Lung (tissue), 12 donors: ENCODE measurements around the gene ADAMTS2. TPM values are rescaled to one million over a fixed set of nuclear protein-coding genes. Genes with fewer than 3 reads are reported as not detected.

ENCODE experiments used
- ATAC-seq: fragments of 200-7000 bp; cut with Tn5 transposase; one replicate; pipeline ENCODE4 v1.9.1; 2020; ENCODE audit warnings: moderate number of reproducible peaks; ENCODE audit not compliant: insufficient read depth, low FRiP score
- DNase-seq, 3 donors: peaks; one replicate each; pipeline ENCODE4 v3.0.0-alpha.2; 2013 to 2017
- H3K27ac ChIP-seq, 2 donors: one replicate each; pipeline ENCODE4 v1.5.1; 2013; ENCODE audit warnings: mild to moderate bottlenecking in 2 of 2, moderate library complexity in 2 of 2, control low read depth in 1 of 2, inconsistent platforms in 1 of 2, low read depth in 1 of 2, low read length in 1 of 2
- H3K27me3 ChIP-seq, 3 donors: one replicate each; pipeline ENCODE4 v1.5.1; 2013; ENCODE audit warnings: low read length in 2 of 3; ENCODE audit not compliant: control insufficient read depth in 3 of 3, insufficient read depth in 3 of 3
- H3K36me3 ChIP-seq, 4 donors: one replicate each; pipeline ENCODE4 v1.5.1; 2013; ENCODE audit warnings: low read length in 4 of 4, mild to moderate bottlenecking in 1 of 4, moderate library complexity in 1 of 4; ENCODE audit not compliant: control insufficient read depth in 4 of 4, insufficient read depth in 4 of 4
- H3K4me1 ChIP-seq, 5 donors: one replicate each; pipeline ENCODE4 v1.5.1; 2013; ENCODE audit warnings: low read length in 5 of 5, mild to moderate bottlenecking in 2 of 5, moderate library complexity in 1 of 5; ENCODE audit not compliant: control insufficient read depth in 5 of 5, insufficient read depth in 5 of 5
- H3K4me3 ChIP-seq: one replicate; pipeline ENCODE4 v1.5.1; 2013; ENCODE audit warnings: mild to moderate bottlenecking, control low read depth, moderate library complexity
- H3K9ac ChIP-seq, 2 donors: one replicate each; pipeline ENCODE4 v1.5.1; 2013; ENCODE audit warnings: low read length in 2 of 2, control low read depth in 1 of 2; ENCODE audit not compliant: insufficient read depth in 1 of 2
- H3K9me3 ChIP-seq, 4 donors: one replicate each; pipeline ENCODE4 v1.5.1; 2013; ENCODE audit warnings: low read length in 3 of 4, mild to moderate bottlenecking in 1 of 4, moderate library complexity in 1 of 4; ENCODE audit not compliant: control insufficient read depth in 4 of 4, insufficient read depth in 3 of 4
- CTCF ChIP-seq: IDR thresholded peaks from 2 replicates; pipeline ENCODE4 v1.5.1; 2012; ENCODE audit warnings: mild to moderate bottlenecking; ENCODE audit errors: control extremely low read depth, extremely low read depth
- WGBS, 2 donors: extraction: QIAGEN DNeasy Blood & Tissue Kit; methylation state at CpG; one replicate each; pipeline ENCODE4 v1.1.7; 2013; 5-methylcytosine and 5-hydroxymethylcytosine counted together
- polyA plus RNA-seq, 2 donors: library from polyadenylated mRNA; stranded (reverse); fragments of 200-250 nt; gene quantifications; one replicate each; pipeline ENCODE4 v1.2.1, GENCODE V29; 2013
- total RNA-seq, 2 donors: library from RNA; depleted of rRNA in 1 of 2; stranded (reverse); fragments of >200 nt in 1 of 2; gene quantifications; one replicate each; pipeline ENCODE4 v1.2.1, GENCODE V29; 2014 to 2021
- donor health status: control.
- donor health status: control.
- donor health status: Bipolar disorder and iron deficiency.
- donor health status: healthy.
- donor health status: DM: yes; HTN: yes; CAD: no.

Gene ADAMTS2
- total and polyA plus RNA-seq, 4 donors: 9.3 to 45.5 (median 28.7) TPM

DNA sequence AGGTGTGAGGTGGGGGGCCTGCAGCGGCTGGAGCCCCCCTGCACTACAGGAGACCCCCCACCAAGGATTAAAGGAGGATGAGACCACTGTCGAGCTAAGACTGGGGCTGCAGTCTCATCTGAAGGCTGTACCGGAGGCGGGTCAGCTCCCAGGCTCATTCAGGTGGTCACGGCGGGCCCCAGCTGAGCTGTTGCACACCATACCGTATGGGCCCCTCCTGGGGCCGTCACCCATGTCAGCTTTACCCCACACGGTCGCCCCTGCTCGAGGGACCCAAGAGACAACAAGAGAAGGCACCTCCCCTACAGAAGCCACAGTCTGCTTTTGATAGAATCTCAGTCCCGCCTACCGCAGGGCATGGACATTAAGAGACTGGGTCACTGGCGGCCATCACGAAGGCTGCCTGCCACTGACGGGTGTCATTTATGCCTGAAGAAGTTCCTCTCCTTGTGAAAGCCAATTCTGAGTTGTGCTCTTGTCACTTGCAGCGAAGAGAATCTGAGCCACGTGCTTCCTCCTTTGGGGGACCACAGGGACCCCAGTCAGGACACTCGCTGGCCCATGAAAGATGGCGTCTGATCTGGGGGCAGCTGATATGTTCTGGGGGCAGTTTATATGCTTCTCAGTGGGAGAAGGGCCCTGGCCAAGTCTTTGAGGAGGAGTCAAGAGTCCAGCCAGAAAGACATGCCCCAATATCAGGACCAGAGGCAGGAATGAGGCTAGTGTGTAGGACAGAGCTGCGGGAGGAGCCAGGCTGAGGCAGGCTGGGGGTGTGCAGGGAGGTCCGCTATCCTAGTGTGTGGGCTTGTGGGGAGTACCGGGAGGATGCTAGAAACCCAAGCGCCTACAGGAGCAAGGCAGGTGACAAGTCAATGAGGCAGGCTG lies 182.7 kb downstream of the ADAMTS2 start:
- Histone ChIP-seq H3K27ac (no peak overlapping the region), H3K9ac (no peak overlapping the region), H3K4me3 (no peak overlapping the region), H3K4me1 (peaks cover 0 to 6% (median 0%) of the 10 kb centered on the region in 5 donors), H3K27me3 (no peaks in the 10 kb centered on the region), H3K9me3 (peaks cover 0 to 17% (median 0%) of the 10 kb centered on the region in 4 donors), H3K36me3 (no peaks in the 10 kb centered on the region)
- no peak for ATAC-seq
- no peak for TF ChIP-seq CTCF
- no peak for DNase-seq
- WGBS, 2 donors: 89 to 95% methylated on average over 24 of the region's 24 CpGs

- Histone ChIP-seq H3K36me3 (no peaks in the 10 kb centered on the region), H3K9ac (no peak overlapping the region), H3K27ac (no peak overlapping the region), H3K27me3 (no peaks in the 10 kb centered on the region), H3K9me3 (peaks cover 0 to 17% (median 0%) of the 10 kb centered on the region in 4 donors), H3K4me1 (no peaks in the 10 kb centered on the region), H3K4me3 (no peak overlapping the region)
- DNase-seq (no peak), ATAC-seq (no peak)
- WGBS, 2 donors: 94 to 98% methylated on average over 8 of the region's 8 CpGs
- TF ChIP-seq CTCF: no peak
Measured at GRCh38 chr5:179161901-179162300, 183.4 kb downstream of the ADAMTS2 start.

- no peaks in the 10 kb centered on the region for H3K4me1 ChIP-seq
- TF ChIP-seq CTCF: no peak
- no peaks in the 10 kb centered on the region for H3K27me3 ChIP-seq
- peaks cover 0 to 17% (median 0%) of the 10 kb centered on the region in 4 donors for H3K9me3 ChIP-seq
- H3K27ac ChIP-seq: no peak overlapping the region
- H3K9ac ChIP-seq: no peak overlapping the region
- H3K36me3 ChIP-seq: no peaks in the 10 kb centered on the region
- WGBS, 2 donors: 75 to 80% methylated on average over 3 of the region's 3 CpGs
- DNase-seq (no peak), ATAC-seq (no peak)
- H3K4me3 ChIP-seq: no peak overlapping the region
Measured at GRCh38 chr5:179160584-179160983, 184.7 kb downstream of the ADAMTS2 start.
